ENCODE measurements around the gene PHLPP1.
"Not testable (repeated sequence)": the region's sequence is repeated elsewhere in the genome, so short reads cannot be mapped to it uniquely, and the experiment has no call there.

The PHLPP1 gene

GRCh38 chr18:62715436-62715758, at the start of gene PHLPP1:
PHLPP1 (plus strand) TSS chr18:62715541; CDS start chr18:62715684, 143 bp downstream.
- DNase-seq (ENCODE audit: low read depth in 2 of 2) = no peak

GRCh38 chr18:62669225-62669624, 46.1 kb upstream of the PHLPP1 start:
- DNase-seq (ENCODE audit: low read depth in 2 of 2) = no peak

- no peak for DNase-seq (ENCODE audit: low read depth in 2 of 2)
Measured at GRCh38 chr18:62670573-62670972, 44.8 kb upstream of the PHLPP1 start.

- no peak for DNase-seq (ENCODE audit: low read depth in 2 of 2)
Measured at GRCh38 chr18:62672600-62672999, 42.7 kb upstream of the PHLPP1 start.

- DNase-seq (ENCODE audit: low read depth in 2 of 2) = no peak
Measured at GRCh38 chr18:62678847-62679485, 36.4 kb upstream of the PHLPP1 start.

- no peak for DNase-seq (ENCODE audit: low read depth in 2 of 2)
Measured at GRCh38 chr18:62682371-62682770, 33.0 kb upstream of the PHLPP1 start.

GRCh38 chr18:62683935-62684334, 31.4 kb upstream of the PHLPP1 start:
- no peak for DNase-seq (ENCODE audit: low read depth in 2 of 2)

- DNase-seq (ENCODE audit: low read depth in 2 of 2) = no peak
Measured at GRCh38 chr18:62688743-62689317, 26.5 kb upstream of the PHLPP1 start.

- no peak for DNase-seq (ENCODE audit: low read depth in 2 of 2)
Measured at GRCh38 chr18:62690236-62690815, 25.0 kb upstream of the PHLPP1 start.

- no peak for DNase-seq (ENCODE audit: low read depth in 2 of 2)
Measured at GRCh38 chr18:62693659-62694058, 21.7 kb upstream of the PHLPP1 start.

GRCh38 chr18:62697636-62698035, 17.7 kb upstream of the PHLPP1 start:
- DNase-seq (ENCODE audit: low read depth in 2 of 2) = no peak

GRCh38 chr18:62702259-62702658, 13.1 kb upstream of the PHLPP1 start:
- DNase-seq (ENCODE audit: low read depth in 2 of 2) = no peak

- DNase-seq (ENCODE audit: low read depth in 2 of 2) = not testable (repeated sequence)
Measured at GRCh38 chr18:62706879-62707278, 8.5 kb upstream of the PHLPP1 start.

- not testable (repeated sequence) for DNase-seq (ENCODE audit: low read depth in 2 of 2)
Measured at GRCh38 chr18:62709908-62710307, 5.4 kb upstream of the PHLPP1 start.

GRCh38 chr18:62710417-62710816, 4.9 kb upstream of the PHLPP1 start:
- DNase-seq (ENCODE audit: low read depth in 2 of 2) = no peak

GRCh38 chr18:62711781-62712180, 3.6 kb upstream of the PHLPP1 start:
- no peak for DNase-seq (ENCODE audit: low read depth in 2 of 2)

GRCh38 chr18:62713651-62714247, 1.6 kb upstream of the PHLPP1 start:
- no peak for DNase-seq (ENCODE audit: low read depth in 2 of 2)

GRCh38 chr18:62714671-62715435, 488 bp upstream of the PHLPP1 start:
- peak; percentile 80 to 95 for DNase-seq (ENCODE audit: low read depth in 2 of 2)

GRCh38 chr18:62715759-62716615, 646 bp downstream of the PHLPP1 start:
- DNase-seq (ENCODE audit: low read depth in 2 of 2) = peak; percentile 32 to 49

- DNase-seq (ENCODE audit: low read depth in 2 of 2) = no peak
Measured at GRCh38 chr18:62716619-62717168, 1.4 kb downstream of the PHLPP1 start.
